Activated gamma-delta T cell (primary cell): ENCODE results near the gene LYVE1.

ENCODE experiments used
- DNase-seq: peaks from one replicate; lab custom pipeline; 2025; lab: John Stamatoyannopoulos, UW

The LYVE1 gene

GRCh38 chr11:10558288-10558687, 10.2 kb downstream of the LYVE1 start:
- no peak for DNase-seq

- DNase-seq: no peak
These were observed 11.9 kb downstream of the LYVE1 start for GRCh38 chr11:10556590-10556989.

- DNase-seq: no peak
These were observed 16.6 kb downstream of the LYVE1 start for GRCh38 chr11:10551845-10552352.

- DNase-seq: no peak
These were observed 17.2 kb downstream of the LYVE1 start for GRCh38 chr11:10551290-10551592.

- no peak for DNase-seq
These were observed 17.8 kb downstream of the LYVE1 start for GRCh38 chr11:10550503-10551289.

GRCh38 chr11:10544491-10545465, 23.7 kb downstream of the LYVE1 start:
- DNase-seq: no peak

GRCh38 chr11:10543782-10544181, 24.7 kb downstream of the LYVE1 start:
- DNase-seq: no peak

- no peak for DNase-seq
These were observed 25.7 kb downstream of the LYVE1 start for GRCh38 chr11:10542776-10543175.

- DNase-seq: no peak
These were observed 26.9 kb downstream of the LYVE1 start for GRCh38 chr11:10541561-10541930.

GRCh38 chr11:10540915-10541560, 27.4 kb downstream of the LYVE1 start, which contains the start of gene RNF141:
Gene RNF141, minus strand, starts transcription at chr11:10541187. Its CDS starts 7,029 bp downstream, at chr11:10534158.
- peak; percentile 90 for DNase-seq

- no peak for DNase-seq
These were observed 27.9 kb downstream of the LYVE1 start for GRCh38 chr11:10540546-10540914.

- DNase-seq: no peak
These were observed 29.1 kb downstream of the LYVE1 start for GRCh38 chr11:10539339-10539738.

- DNase-seq: no peak
These were observed 29.5 kb downstream of the LYVE1 start for GRCh38 chr11:10538924-10539323.

GRCh38 chr11:10537600-10537999, 30.9 kb downstream of the LYVE1 start:
- no peak for DNase-seq

- DNase-seq: no peak
These were observed 34.1 kb downstream of the LYVE1 start for GRCh38 chr11:10534316-10534715.

- DNase-seq: no peak
These were observed 35.1 kb downstream of the LYVE1 start for GRCh38 chr11:10533323-10533722.

- no peak for DNase-seq
These were observed 35.9 kb downstream of the LYVE1 start for GRCh38 chr11:10532526-10532925.

GRCh38 chr11:10529279-10529678, 39.2 kb downstream of the LYVE1 start:
- DNase-seq: no peak

- no peak for DNase-seq
These were observed 40.3 kb downstream of the LYVE1 start for GRCh38 chr11:10528121-10528520.

GRCh38 chr11:10526974-10527918, 41.2 kb downstream of the LYVE1 start:
- no peak for DNase-seq

- DNase-seq: no peak
These were observed 44.0 kb downstream of the LYVE1 start for GRCh38 chr11:10524471-10524870.
